PC-3 (cell line): ENCODE data around the gene EFHC1.

Source experiments
- EZH2 ChIP-seq: fragments of 300-600 bp; sonication (generic); IDR thresholded peaks from one replicate; pipeline ENCODE4 v1.6.1; 2017; ENCODE audit warnings: antibody characterized with exemption, mild to moderate bottlenecking, low read length; ENCODE audit not compliant: unreplicated experiment
- TF ChIP-seq, protein P1 (sequence below): fragments of 300-600 bp; sonication (generic); conservative IDR thresholded peaks from 2 replicates; pipeline ENCODE4 v1.5.1; 2017; ENCODE audit warnings: antibody characterized with exemption, low read depth, mild to moderate bottlenecking, low read length

GRCh38 chr6:52499026-52499425, 78.9 kb downstream of the EFHC1 start:
- TF ChIP-seq, protein P1, sequence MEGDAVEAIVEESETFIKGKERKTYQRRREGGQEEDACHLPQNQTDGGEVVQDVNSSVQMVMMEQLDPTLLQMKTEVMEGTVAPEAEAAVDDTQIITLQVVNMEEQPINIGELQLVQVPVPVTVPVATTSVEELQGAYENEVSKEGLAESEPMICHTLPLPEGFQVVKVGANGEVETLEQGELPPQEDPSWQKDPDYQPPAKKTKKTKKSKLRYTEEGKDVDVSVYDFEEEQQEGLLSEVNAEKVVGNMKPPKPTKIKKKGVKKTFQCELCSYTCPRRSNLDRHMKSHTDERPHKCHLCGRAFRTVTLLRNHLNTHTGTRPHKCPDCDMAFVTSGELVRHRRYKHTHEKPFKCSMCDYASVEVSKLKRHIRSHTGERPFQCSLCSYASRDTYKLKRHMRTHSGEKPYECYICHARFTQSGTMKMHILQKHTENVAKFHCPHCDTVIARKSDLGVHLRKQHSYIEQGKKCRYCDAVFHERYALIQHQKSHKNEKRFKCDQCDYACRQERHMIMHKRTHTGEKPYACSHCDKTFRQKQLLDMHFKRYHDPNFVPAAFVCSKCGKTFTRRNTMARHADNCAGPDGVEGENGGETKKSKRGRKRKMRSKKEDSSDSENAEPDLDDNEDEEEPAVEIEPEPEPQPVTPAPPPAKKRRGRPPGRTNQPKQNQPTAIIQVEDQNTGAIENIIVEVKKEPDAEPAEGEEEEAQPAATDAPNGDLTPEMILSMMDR, result no peak
- TF ChIP-seq EZH2, result no peak
